ENCODE measurements around the gene PPP4R2.

- TF ChIP-seq CTCF (IDR thresholded peaks at IDR 0.05 in 8 of 11, conservative IDR thresholded peaks at IDR 0.05 in 3 of 11) (no peak), POLR2A (IDR thresholded peaks at IDR 0.05) (no peak), POLR2AphosphoS5 (IDR thresholded peaks at IDR 0.05) (no peak)
These were observed 43.2 kb upstream of the PPP4R2 start for GRCh38 chr3:72953325-72953956.
